Upper lobe of left lung (tissue), 4 donors: Measurements from ENCODE around the gene ARIH2.

Experiments used
- POLR2AphosphoS5 ChIP-seq, 2 donors: sonication (generic); formaldehyde crosslinking; IDR thresholded peaks; one replicate each; pipeline ENCODE4 v1.5.1; 2017; ENCODE audit warnings: antibody characterized with exemption in 2 of 2
- TF ChIP-seq, protein P1 (sequence below), 6 experiments: fragments of 450-650 bp in 4 of 6; fragments of 200-600 bp in 2 of 6; sonication (generic) in 2 of 6; IDR thresholded peaks; one replicate each; pipeline ENCODE4 v1.5.1; 2016 to 2019; ENCODE audit warnings: antibody characterized with exemption in 6 of 6

DNA sequence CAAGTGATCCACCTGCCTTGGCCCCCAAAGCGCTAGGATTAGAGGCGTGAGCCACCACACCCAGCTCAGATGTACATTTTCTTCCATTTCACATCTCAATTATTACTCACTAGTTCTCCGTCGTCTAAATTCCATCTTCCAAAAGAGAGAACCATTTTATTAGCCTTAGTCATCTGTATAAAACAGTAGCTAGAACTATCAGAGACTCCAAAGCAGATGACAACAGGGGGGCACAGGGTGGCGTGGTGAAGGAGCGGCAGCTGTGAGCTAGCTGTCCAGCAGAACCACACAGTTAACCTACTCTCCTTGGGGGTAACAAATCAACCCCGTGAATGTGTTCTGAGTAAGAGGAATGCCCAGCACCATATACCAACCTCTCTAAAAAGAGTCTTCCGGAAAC, 27.0 kb upstream of the ARIH2 start:
- TF ChIP-seq, protein P1, sequence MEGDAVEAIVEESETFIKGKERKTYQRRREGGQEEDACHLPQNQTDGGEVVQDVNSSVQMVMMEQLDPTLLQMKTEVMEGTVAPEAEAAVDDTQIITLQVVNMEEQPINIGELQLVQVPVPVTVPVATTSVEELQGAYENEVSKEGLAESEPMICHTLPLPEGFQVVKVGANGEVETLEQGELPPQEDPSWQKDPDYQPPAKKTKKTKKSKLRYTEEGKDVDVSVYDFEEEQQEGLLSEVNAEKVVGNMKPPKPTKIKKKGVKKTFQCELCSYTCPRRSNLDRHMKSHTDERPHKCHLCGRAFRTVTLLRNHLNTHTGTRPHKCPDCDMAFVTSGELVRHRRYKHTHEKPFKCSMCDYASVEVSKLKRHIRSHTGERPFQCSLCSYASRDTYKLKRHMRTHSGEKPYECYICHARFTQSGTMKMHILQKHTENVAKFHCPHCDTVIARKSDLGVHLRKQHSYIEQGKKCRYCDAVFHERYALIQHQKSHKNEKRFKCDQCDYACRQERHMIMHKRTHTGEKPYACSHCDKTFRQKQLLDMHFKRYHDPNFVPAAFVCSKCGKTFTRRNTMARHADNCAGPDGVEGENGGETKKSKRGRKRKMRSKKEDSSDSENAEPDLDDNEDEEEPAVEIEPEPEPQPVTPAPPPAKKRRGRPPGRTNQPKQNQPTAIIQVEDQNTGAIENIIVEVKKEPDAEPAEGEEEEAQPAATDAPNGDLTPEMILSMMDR (IDR thresholded peaks at IDR 0.05), result no peak
- TF ChIP-seq POLR2AphosphoS5 (IDR thresholded peaks at IDR 0.05), result no peak
